Fibroblast of villous mesenchyme (primary cell): ENCODE data around the gene DDX41. TPM values are rescaled to one million over a fixed set of nuclear protein-coding genes. Genes with fewer than 3 reads are reported as not detected.
"Not testable (repeated sequence)": the region's sequence is repeated elsewhere in the genome, so short reads cannot be mapped to it uniquely, and the experiment has no call there.

Experiments used
- DNase-seq: peaks from one replicate; pipeline ENCODE4 v3.0.0-alpha.2; 2010; ENCODE audit warnings: low read depth
- H3K4me3 ChIP-seq: 2 replicates; pipeline ENCODE4 v1.5.1; 2011; ENCODE audit warnings: low read depth, mild to moderate bottlenecking, low read length
- total RNA-seq: library from RNA; depleted of rRNA; stranded (reverse); fragments of >200 nt; gene quantifications from 2 replicates; pipeline ENCODE4 v1.2.3, GENCODE V29; 2012
- TF ChIP-seq, protein P1 (sequence below): IDR thresholded peaks from 2 replicates; pipeline ENCODE4 v1.5.1; 2012; ENCODE audit warnings: low read depth, mild to moderate bottlenecking, low read length; ENCODE audit not compliant: insufficient read depth

Gene DDX41
- total RNA-seq, 1 donor: 56.1 TPM

DNA sequence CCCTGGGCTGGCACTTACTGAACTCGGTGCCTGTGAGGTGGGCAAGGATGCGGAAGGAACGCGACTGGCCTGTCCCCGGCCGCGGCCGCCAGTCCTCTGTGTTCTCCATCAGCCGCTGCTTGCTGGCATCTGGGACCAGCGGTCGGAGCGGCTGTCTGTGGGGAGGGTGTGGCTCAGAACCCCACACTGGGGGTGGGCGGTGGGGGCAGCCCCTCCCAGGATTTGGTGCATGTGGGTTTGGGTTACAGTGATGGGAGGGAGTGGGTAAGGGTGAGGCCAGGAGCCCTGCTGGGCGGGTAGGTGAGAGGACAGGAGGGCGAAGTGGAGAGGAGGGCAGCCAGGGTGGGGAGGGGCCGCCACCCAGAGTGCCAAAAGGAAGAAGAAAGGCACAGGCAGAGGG, 25.8 kb downstream of the DDX41 start:
- TF ChIP-seq, protein P1, sequence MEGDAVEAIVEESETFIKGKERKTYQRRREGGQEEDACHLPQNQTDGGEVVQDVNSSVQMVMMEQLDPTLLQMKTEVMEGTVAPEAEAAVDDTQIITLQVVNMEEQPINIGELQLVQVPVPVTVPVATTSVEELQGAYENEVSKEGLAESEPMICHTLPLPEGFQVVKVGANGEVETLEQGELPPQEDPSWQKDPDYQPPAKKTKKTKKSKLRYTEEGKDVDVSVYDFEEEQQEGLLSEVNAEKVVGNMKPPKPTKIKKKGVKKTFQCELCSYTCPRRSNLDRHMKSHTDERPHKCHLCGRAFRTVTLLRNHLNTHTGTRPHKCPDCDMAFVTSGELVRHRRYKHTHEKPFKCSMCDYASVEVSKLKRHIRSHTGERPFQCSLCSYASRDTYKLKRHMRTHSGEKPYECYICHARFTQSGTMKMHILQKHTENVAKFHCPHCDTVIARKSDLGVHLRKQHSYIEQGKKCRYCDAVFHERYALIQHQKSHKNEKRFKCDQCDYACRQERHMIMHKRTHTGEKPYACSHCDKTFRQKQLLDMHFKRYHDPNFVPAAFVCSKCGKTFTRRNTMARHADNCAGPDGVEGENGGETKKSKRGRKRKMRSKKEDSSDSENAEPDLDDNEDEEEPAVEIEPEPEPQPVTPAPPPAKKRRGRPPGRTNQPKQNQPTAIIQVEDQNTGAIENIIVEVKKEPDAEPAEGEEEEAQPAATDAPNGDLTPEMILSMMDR: no peak
- no peak for DNase-seq
- no peak overlapping the region for H3K4me3 ChIP-seq

DNA sequence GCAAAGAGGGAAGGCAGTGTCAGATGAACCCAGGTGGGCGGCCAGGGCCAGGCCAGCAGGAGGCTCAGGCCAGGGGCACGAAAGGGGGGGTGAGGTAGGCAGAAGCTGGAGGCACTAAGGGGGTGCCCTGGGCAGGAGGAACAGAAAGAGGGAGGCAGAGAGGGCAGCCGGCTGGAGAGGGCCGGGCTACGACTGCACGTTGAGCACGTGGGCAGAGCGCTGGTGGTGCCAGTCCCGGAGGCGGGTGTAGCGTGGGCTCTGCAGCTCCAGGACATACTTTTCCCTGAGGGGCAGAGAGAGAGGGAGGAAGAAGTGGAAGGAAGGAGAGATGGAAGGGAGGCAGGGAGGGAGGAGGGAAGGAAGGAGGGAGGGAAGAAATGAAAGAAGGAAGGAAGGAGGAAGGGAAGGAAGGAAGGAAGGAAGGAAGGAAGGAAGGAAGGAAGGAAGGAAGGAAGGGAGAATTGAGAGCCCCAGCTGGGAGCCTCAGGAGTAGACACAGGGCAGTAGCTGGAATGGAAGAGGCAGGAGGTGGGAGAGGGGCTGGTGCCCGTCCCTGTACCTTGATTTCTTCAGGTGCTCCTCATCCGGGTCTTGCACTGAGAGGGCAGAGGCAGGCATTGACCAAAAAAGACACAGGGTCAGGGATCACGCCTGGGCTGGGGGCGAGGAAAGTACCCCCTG, 26.3 kb downstream of the DDX41 start:
- no peak overlapping the region for H3K4me3 ChIP-seq
- TF ChIP-seq, protein P1: no peak
- no peak for DNase-seq

DNA sequence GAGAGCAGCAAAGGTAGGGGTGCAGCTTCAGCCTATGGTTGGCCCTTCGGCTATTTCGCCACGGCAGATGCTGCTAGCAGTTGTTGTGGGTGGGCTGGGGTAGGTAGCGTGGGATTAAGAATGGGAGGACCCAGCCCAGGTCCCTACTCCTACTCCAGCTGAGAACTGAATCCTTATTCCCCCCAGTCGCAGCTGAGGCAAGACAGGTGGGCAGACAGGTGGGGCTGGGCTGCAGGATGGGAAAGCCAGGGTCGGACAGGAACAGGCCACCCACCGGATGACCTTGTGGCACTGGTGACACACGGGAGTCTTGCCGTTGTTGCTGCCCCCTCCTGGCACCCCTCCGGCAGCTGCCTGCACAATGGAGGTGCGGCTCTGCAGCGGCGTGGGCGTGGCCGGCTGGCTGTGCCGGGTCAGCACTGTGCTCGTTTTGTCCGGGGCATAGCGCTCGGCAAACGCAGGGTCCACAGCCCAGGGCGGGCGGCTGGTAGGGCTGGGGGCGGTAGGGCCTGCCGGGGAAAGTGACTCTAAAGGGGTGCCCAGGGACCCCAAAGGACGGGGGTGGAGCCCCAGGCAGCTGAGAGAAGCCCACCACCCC, 27.5 kb downstream of the DDX41 start:
- H3K4me3 ChIP-seq: no peak overlapping the region
- no peak for DNase-seq
- TF ChIP-seq, protein P1: no peak

DNA sequence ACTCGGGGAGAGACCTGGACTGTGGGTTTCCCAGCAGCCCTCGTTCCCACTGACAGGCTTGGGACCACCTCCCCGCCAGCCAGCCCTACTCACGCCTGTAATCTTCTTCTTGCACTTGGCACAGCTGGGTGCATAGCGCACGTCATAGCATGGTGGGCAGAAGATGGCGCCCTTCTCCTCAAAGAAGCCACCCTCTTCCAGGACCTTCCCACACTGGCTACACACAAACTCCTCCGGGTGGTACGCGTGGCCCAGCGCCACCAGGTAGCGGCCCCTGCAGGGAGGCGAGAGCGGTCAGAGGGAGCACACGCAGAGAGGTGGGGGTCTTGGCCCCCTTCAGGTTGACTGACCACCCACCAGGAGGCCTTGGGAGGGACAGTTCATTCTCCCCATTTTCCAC, 28.8 kb downstream of the DDX41 start:
- TF ChIP-seq, protein P1: no peak
- no peak overlapping the region for H3K4me3 ChIP-seq
- DNase-seq: no peak

DNA sequence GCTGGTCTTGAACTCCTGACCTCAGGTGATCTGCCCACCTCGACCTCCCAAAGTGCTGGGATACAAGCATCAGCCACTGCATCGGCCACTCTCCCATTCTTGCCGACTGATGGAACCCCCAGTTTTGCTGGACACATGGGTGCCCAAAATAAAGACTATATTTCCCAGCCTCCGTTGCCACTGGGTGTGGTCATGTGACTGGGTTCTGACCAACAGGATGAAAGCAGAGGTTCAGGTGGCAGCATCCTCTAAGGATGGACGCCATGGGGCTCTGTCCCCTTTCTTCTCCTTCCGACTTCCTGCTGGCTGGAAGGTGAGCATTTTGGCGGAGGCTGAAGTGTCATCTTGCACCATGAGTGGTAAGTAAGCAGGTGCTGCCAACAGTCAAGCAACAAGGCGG, 29.6 kb downstream of the DDX41 start:
- DNase-seq: no peak
- H3K4me3 ChIP-seq: no peak overlapping the region
- TF ChIP-seq, protein P1: no peak

DNA sequence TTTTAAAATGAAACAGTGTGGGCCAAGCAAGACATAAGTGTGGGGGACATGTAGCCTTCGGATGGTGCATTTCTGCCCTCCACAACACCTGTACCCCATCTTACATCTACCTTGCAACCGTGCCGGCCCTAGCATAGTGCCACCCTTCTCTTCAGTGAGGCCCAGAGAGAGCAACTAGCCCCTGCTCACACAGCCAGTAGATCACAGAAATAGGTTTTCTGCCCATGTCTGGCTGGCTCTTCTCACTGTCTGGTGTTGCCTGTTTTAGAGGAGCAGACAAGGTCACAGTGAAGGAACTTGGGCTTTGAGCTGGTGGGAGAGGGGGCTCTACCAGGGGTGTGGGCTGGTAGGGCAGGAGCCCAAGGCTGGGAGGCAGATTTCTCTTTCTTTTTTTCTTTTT, 30.5 kb downstream of the DDX41 start:
- no peak for DNase-seq
- H3K4me3 ChIP-seq: no peak overlapping the region
- TF ChIP-seq, protein P1: no peak

DNA sequence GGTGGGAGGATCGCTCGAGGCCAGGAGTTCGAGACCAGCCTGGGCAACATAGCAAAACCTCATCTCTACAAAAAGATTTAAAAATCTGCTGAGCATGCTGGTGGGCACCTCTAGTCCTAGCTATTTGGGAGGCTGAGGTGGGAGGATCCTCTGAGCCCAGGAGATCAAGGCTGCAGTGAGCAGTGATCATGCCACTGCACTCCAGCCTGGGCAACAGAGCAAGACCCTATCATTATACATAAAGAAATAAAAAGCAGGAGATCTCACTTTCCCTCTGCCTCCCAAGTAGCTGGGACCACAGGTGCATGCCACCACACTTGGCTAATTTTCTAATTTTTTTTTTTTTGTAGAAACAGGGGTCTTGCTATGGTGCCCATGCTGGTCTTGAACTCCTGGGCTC, 31.0 kb downstream of the DDX41 start:
- DNase-seq: not testable (repeated sequence)

More for the DNA sequence above, 31.0 kb downstream of the DDX41 start:
- not testable (repeated sequence) for H3K4me3 ChIP-seq
